ENCODE results near the gene RASA2.

DNA sequence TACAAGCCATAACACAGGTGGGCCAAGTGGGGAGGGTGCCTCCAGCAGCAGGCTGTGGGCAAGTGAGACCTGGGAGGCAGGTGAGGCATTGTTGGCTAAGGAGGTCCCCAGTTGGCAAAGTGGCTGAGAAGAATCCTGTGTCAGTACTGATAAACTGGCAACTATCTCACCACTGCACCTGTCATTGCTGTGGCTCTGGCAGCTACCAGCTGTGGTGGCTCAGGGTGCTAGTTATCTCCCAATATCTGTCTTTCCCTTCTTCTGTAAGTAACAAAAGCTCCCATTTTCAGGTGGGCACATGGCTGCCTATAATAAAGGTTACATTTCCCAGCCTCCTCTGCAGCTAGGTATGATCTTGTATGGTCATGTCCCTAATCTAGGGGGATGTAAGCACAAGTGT, 170.7 kb downstream of the RASA2 start:
- TF ChIP-seq, protein P1, sequence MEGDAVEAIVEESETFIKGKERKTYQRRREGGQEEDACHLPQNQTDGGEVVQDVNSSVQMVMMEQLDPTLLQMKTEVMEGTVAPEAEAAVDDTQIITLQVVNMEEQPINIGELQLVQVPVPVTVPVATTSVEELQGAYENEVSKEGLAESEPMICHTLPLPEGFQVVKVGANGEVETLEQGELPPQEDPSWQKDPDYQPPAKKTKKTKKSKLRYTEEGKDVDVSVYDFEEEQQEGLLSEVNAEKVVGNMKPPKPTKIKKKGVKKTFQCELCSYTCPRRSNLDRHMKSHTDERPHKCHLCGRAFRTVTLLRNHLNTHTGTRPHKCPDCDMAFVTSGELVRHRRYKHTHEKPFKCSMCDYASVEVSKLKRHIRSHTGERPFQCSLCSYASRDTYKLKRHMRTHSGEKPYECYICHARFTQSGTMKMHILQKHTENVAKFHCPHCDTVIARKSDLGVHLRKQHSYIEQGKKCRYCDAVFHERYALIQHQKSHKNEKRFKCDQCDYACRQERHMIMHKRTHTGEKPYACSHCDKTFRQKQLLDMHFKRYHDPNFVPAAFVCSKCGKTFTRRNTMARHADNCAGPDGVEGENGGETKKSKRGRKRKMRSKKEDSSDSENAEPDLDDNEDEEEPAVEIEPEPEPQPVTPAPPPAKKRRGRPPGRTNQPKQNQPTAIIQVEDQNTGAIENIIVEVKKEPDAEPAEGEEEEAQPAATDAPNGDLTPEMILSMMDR (IDR thresholded peaks at IDR 0.05) = no peak
- TF ChIP-seq EP300 (IDR thresholded peaks at IDR 0.05; ENCODE audit: low read depth) = no peak

Data from transverse colon (tissue), 3 donors.